HCT116 (cell line): ENCODE results near the gene FAM181A. TPM values are rescaled to one million over a fixed set of nuclear protein-coding genes. Genes with fewer than 3 reads are reported as not detected.

Experiments used
- ATAC-seq: fragments of 200-7000 bp; cut with Tn5 transposase; 2 replicates; pipeline ENCODE4 v1.9.1; 2020; ENCODE audit warnings: mild to moderate bottlenecking, moderate library complexity
- BruUV-seq: library from RNA; stranded (reverse); fragments of 400-500 nt; replicated peaks from 2 replicates; lab custom pipeline; 2021; lab: Mats Ljungman, UMichigan
- CTCF ChIA-PET: fragments of 300-600 bp; sonication (Branson Sonifier 250); formaldehyde crosslinking; loops from one replicate; lab custom pipeline; 2021; ENCODE audit warnings: antibody characterized with exemption; lab: Charles Lee
- POLR2A ChIA-PET: fragments of 300-600, 350-600 bp; sonication (Branson Sonifier 250); formaldehyde crosslinking; loops from one replicate; lab custom pipeline; 2021; ENCODE audit warnings: antibody characterized with exemption; lab: Charles Lee
- RAD21 ChIA-PET, 2 experiments: fragments of 300-600 bp; sonication (Branson Sonifier 250); formaldehyde crosslinking; loops; one replicate each; lab custom pipeline; 2023; ENCODE audit warnings: low total read pairs in 2 of 2; ENCODE audit not compliant: uncharacterized antibody in 2 of 2, unreplicated experiment in 2 of 2, low non-redundant PET in 1 of 2; lab: Charles Lee
- DNase-seq: peaks from one replicate; pipeline ENCODE4 v3.0.0-alpha.2; 2010; ENCODE audit warnings: low read depth, low spot score
- H2AFZ ChIP-seq: fragments of 200-600 bp; shearing (Covaris generic), sonication (generic); 2 replicates; pipeline ENCODE4 v1.6.1; 2017; ENCODE audit warnings: low read depth, mixed run types, mixed read lengths, antibody characterized with exemption, low read length; ENCODE audit not compliant: poor library complexity, severe bottlenecking
- H3K27ac ChIP-seq: 2 replicates; pipeline ENCODE4 v1.5.1; 2012; ENCODE audit warnings: low read depth, low read length
- H3K27me3 ChIP-seq: fragments of 200-600 bp; sonication (generic); 2 replicates; pipeline ENCODE4 v1.6.1; 2016; ENCODE audit warnings: mixed run types, low read length, mixed read lengths; ENCODE audit not compliant: insufficient read depth
- H3K36me3 ChIP-seq, 2 experiments: fragments of 200-500 bp in 1 of 2; fragments of 200-600 bp in 1 of 2; sonication (Bioruptor generic) in 1 of 2; sonication (generic) in 1 of 2; 2 replicates each; pipeline versions ENCODE4 v1.5.1 to v1.6.1; 2014 to 2016; ENCODE audit warnings: low read length in 2 of 2, inconsistent platforms in 1 of 2, mixed read lengths in 1 of 2, mixed run types in 1 of 2; ENCODE audit not compliant: insufficient read depth in 2 of 2, control insufficient read depth in 1 of 2
- H3K4me1 ChIP-seq, 2 experiments: fragments of 200-600 bp in 1 of 2; sonication (generic) in 1 of 2; 2 replicates each; pipeline versions ENCODE4 v1.5.1 to v1.6.1; 2012 to 2017; ENCODE audit warnings: low read length in 2 of 2, inconsistent platforms in 1 of 2, mild to moderate bottlenecking in 1 of 2, mixed read lengths in 1 of 2, mixed run types in 1 of 2, moderate library complexity in 1 of 2; ENCODE audit not compliant: insufficient read depth in 2 of 2, control insufficient read depth in 1 of 2
- H3K4me2 ChIP-seq: fragments of 200-600 bp; sonication (generic); 2 replicates; pipeline ENCODE4 v1.6.1; 2017; ENCODE audit warnings: mixed run types, low read length, mixed read lengths
- H3K4me3 ChIP-seq, 2 experiments: fragments of 200-600 bp in 1 of 2; sonication (generic) in 1 of 2; replicated peaks in 1 of 2; 2 replicates each; pipeline ENCODE4 v1.5.1; 2011 to 2016; ENCODE audit warnings: low read length in 2 of 2, control low read depth in 1 of 2, low read depth in 1 of 2, mild to moderate bottlenecking in 1 of 2, mixed read lengths in 1 of 2, mixed run types in 1 of 2
- H3K79me2 ChIP-seq: fragments of 200-600 bp; sonication (generic); 2 replicates; pipeline ENCODE4 v1.6.1; 2017; ENCODE audit warnings: mild to moderate bottlenecking, mixed run types, low read length, moderate library complexity, mixed read lengths; ENCODE audit not compliant: insufficient read depth
- H3K9ac ChIP-seq: fragments of 200-600 bp; sonication (generic); 2 replicates; pipeline ENCODE4 v1.6.1; 2016; ENCODE audit warnings: low read length, mixed read lengths
- H3K9me2 ChIP-seq: fragments of 200-600 bp; sonication (generic), shearing (Covaris generic); 2 replicates; pipeline ENCODE4 v1.6.1; 2017; ENCODE audit warnings: mixed run types, mild to moderate bottlenecking, moderate library complexity; ENCODE audit not compliant: insufficient read depth
- H3K9me3 ChIP-seq, 2 experiments: fragments of 200-500 bp in 1 of 2; fragments of 200-600 bp in 1 of 2; sonication (Bioruptor generic) in 1 of 2; sonication (generic) in 1 of 2; 2 replicates each; pipeline ENCODE4 v1.6.1; 2014 to 2017; ENCODE audit warnings: low read length in 2 of 2, mixed read lengths in 2 of 2, inconsistent platforms in 1 of 2, low read depth in 1 of 2, mild to moderate bottlenecking in 1 of 2, mixed run types in 1 of 2, moderate library complexity in 1 of 2; ENCODE audit not compliant: control insufficient read depth in 1 of 2, insufficient read depth in 1 of 2
- H4K20me1 ChIP-seq: fragments of 200-600 bp; sonication (generic), shearing (Covaris generic); 2 replicates; pipeline ENCODE4 v1.6.1; 2017; ENCODE audit warnings: mixed run types, mild to moderate bottlenecking, moderate library complexity; ENCODE audit not compliant: insufficient read depth
- CBX3 ChIP-seq: IDR thresholded peaks from 2 replicates; pipeline ENCODE4 v1.6.1; 2012; ENCODE audit warnings: low read depth
- RAD21 ChIP-seq: IDR thresholded peaks from 2 replicates; pipeline ENCODE4 v1.6.1; 2012; ENCODE audit warnings: low read depth, mild to moderate bottlenecking
- intact Hi-C: fragments of 100-400 bp; cut with micrococcal nuclease; formaldehyde crosslinking; loops from 2 replicates; pipeline ENCODE4 v1.10.0; 2022
- total RNA-seq: library from RNA; stranded (reverse); gene quantifications from one replicate; pipeline ENCODE4 v1.2.1, GENCODE V29; 2021; ENCODE audit not compliant: unreplicated experiment
- TF ChIP-seq, protein P1 (sequence below), 3 experiments: fragments of 200-600 bp in 1 of 3; sonication (generic) in 1 of 3; IDR thresholded peaks in 2 of 3; conservative IDR thresholded peaks in 1 of 3; 2 replicates each; pipeline ENCODE4 v1.5.1; 2012 to 2017; ENCODE audit warnings: low read depth in 2 of 3, low read length in 2 of 3, antibody characterized with exemption in 1 of 3, borderline replicate concordance in 1 of 3, control low read depth in 1 of 3, mild to moderate bottlenecking in 1 of 3, mixed read lengths in 1 of 3, mixed run types in 1 of 3, moderate library complexity in 1 of 3; ENCODE audit not compliant: insufficient read depth in 1 of 3

Gene FAM181A
- total RNA-seq, 1 experiment from 2014 or later: not detected

DNA sequence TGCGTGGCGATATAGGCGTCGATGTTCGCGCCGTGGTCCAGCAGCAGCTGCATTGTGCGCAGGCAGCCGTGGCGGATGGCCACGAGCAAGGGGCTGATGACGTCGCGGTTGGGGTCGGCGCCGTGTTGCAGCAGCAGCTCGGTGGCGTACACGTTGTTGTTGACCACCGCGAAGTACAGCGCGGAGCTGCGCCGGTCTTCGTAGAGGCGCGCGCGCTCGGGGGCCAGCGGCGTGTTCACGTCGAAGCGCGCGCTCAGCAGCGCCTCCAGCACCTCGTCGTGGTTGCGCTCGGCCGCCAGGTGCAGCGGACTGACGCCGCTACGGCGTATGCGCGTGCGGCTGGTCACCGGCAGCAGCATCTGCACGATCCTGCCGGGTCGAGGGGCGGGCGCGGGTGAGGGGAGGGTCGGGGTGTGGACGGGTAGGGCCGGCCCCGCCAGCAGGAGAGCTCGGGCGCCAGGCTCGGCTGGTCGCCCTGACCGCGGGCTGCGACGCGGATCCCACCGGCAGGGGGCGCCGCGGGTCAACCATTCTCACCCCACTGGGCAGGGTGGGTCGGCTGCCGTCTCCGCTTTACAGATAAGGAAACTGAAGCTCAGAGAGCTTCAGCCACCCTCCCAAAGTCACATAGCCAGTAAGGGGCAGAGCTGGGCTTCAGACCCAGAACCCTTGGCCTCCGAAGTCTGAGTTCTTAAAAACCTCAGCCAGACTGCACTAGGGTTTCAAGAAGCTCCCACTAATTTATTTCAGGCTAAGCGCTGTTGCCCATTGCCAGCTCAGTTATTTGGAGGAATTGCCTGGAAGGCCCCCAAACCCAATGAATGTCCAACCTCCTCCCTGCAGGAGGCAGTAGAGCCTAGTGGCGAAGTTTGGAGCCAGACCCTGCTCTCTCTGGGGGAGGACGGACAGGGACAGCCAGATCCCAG is 12.4 kb downstream of the FAM181A start:
- H2AFZ ChIP-seq: peak overlapping the region; percentile 88
- no peak overlapping the region for H3K27ac ChIP-seq

More for the DNA sequence above, 12.4 kb downstream of the FAM181A start:
- peak; percentile 92 for ATAC-seq
- Histone ChIP-seq H3K36me3 (no peaks in the 10 kb centered on the region), H3K4me1 (peaks cover 19 to 46% of the 10 kb centered on the region in 2 experiments), H3K4me3 (peak overlapping the region in 1 of 2 experiments; percentile 27; a peak in 2 of 4 replicates), H3K9me3 (no peaks in the 10 kb centered on the region), H4K20me1 (no peaks in the 10 kb centered on the region), H3K27me3 (no peaks in the 10 kb centered on the region), H3K9me2 (no peaks in the 10 kb centered on the region), H3K9ac (peak overlapping the region; percentile 24; the same call in 1 of the 2 replicates), H3K79me2 (no peaks in the 10 kb centered on the region), H3K4me2 (peak overlapping the region; percentile 65)
- ChIA-PET RAD21 (interaction anchor here (0.7 to 1.8 kb wide), 17 partner anchors 20 to 203 kb away, joined by 3 to 21 read pairs (median 4); partner anchors contain the start of gene CCDC197 (in 2 of the 2)), CTCF (interaction anchor here (0.6 to 9.4 kb wide), 42 partner anchors 8 to 298 kb away, joined by 3 to 121 read pairs (median 6); partner anchors contain the start of genes CCDC197, FAM181A, IFI27 and IFI27L2), POLR2A (interaction anchor here (0.7 to 1.0 kb wide), 6 partner anchors 12 to 197 kb away, joined by 3 to 5 read pairs (median 4); partner anchors contain the start of gene CCDC197)
- TF ChIP-seq RAD21 (peak; percentile 92), CBX3 (no peak)
- TF ChIP-seq, protein P1, sequence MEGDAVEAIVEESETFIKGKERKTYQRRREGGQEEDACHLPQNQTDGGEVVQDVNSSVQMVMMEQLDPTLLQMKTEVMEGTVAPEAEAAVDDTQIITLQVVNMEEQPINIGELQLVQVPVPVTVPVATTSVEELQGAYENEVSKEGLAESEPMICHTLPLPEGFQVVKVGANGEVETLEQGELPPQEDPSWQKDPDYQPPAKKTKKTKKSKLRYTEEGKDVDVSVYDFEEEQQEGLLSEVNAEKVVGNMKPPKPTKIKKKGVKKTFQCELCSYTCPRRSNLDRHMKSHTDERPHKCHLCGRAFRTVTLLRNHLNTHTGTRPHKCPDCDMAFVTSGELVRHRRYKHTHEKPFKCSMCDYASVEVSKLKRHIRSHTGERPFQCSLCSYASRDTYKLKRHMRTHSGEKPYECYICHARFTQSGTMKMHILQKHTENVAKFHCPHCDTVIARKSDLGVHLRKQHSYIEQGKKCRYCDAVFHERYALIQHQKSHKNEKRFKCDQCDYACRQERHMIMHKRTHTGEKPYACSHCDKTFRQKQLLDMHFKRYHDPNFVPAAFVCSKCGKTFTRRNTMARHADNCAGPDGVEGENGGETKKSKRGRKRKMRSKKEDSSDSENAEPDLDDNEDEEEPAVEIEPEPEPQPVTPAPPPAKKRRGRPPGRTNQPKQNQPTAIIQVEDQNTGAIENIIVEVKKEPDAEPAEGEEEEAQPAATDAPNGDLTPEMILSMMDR (IDR thresholded peaks at IDR 0.05 in 2 of 3, conservative IDR thresholded peaks at IDR 0.05 in 1 of 3; ENCODE audit: borderline replicate concordance in 1 of 3, insufficient read depth in 1 of 3, low read depth in 2 of 3, low read length in 2 of 3): peak; percentile 52 to 95 (median 69)
- BruUV-seq: no TSS peak
- DNase-seq: peak; percentile 56
- intact Hi-C loops: loop anchor here (1.0 kb wide), 4 partner anchors 31 to 241 kb away; no protein-coding TSS in a partner anchor
